Measurements from ENCODE around the gene ARHGAP40. TPM values are rescaled to one million over a fixed set of nuclear protein-coding genes. Genes with fewer than 3 reads are reported as not detected.

The ARHGAP40 gene
- total and polyA plus RNA-seq, 9 of the 15 experiments (the other 6 are each of a cell fraction or from before 2014, with no cell fraction given): not detected

- no peaks in the 10 kb centered on the region for H3K9me3 ChIP-seq (replicated peaks; ENCODE audit: control insufficient read depth, insufficient read depth, low read depth, low read length)
- DNase-seq (ENCODE audit: extremely low read depth in 1 of 4, low spot score in 3 of 4) (no peak), ATAC-seq (no peak), FAIRE-seq (no peak)
- CTCF ChIA-PET (ENCODE audit: low intra/inter-chr PET ratio): no interaction called here
- intact Hi-C loops (cut with micrococcal nuclease): no loop called here
- H3K27me3 ChIP-seq (ENCODE audit: control insufficient read depth in 2 of 2, insufficient read depth in 2 of 2, low read length in 2 of 2): no peaks in the 10 kb centered on the region
- no peaks in the 10 kb centered on the region for H4K20me1 ChIP-seq (replicated peaks; ENCODE audit: control insufficient read depth, insufficient read depth, low read length)
- in situ Hi-C loops (cut with MboI): no loop called here
- no peak overlapping the region for H3K4me2 ChIP-seq (ENCODE audit: insufficient read depth, low read length)
- H3K4me1 ChIP-seq (replicated peaks in 1 of 2; ENCODE audit: control insufficient read depth in 2 of 2, insufficient read depth in 2 of 2, low read length in 2 of 2): peaks cover 24 to 25% of the 10 kb centered on the region in 2 experiments
- H3K9ac ChIP-seq (ENCODE audit: insufficient read depth in 1 of 2, low read depth in 2 of 2, low read length in 2 of 2): peak overlapping the region in 1 of 2 experiments; percentile 14; a peak in 1 of 4 replicates
- no peaks in the 10 kb centered on the region for H3K36me3 ChIP-seq (ENCODE audit: control insufficient read depth, insufficient read depth, low read length)
- H3K79me2 ChIP-seq (ENCODE audit: control insufficient read depth, insufficient read depth, low read length): no peaks in the 10 kb centered on the region
- BruUV-seq (replicated peaks): no TSS peak
- no peaks in the 10 kb centered on the region for H3K9me1 ChIP-seq (ENCODE audit: control insufficient read depth, insufficient read depth, low read length)
- no peak overlapping the region for H3K4me3 ChIP-seq
- 54% methylated on average over 6 of the region's 6 CpGs for WGBS (ENCODE audit: insufficient coverage, low coverage, missing lambda C conversion rate)
- H3K27ac ChIP-seq (ENCODE audit: extremely low read depth, low read depth, low read length): 0 out of 3 replicates have a peak overlapping the region, but pooled peaks have one; percentile 11
- H2AFZ ChIP-seq (ENCODE audit: low read depth, low read length): peak overlapping the region; percentile 88
- TF ChIP-seq ZFP91 (CRISPR knock-in tag; IDR thresholded peaks at IDR 0.05): no peak
- TF ChIP-seq ZNF224 (CRISPR knock-in tag; IDR thresholded peaks at IDR 0.05): no peak
- TF ChIP-seq SNAPC5 (CRISPR knock-in tag; IDR thresholded peaks at IDR 0.05): no peak
- no peak for TF ChIP-seq BCL6 (CRISPR knock-in tag; IDR thresholded peaks at IDR 0.05)
- no peak for TF ChIP-seq UBTF (IDR thresholded peaks at IDR 0.05; ENCODE audit: borderline replicate concordance in 1 of 2, low read depth in 2 of 2, low read length in 2 of 2)
- no peak for TF ChIP-seq ZNF143 (CRISPR knock-in tag; IDR thresholded peaks at IDR 0.05)
- POLR2A ChIA-PET: no interaction called here
Observed at GRCh38 chr20:38667417-38667956, 65.9 kb downstream of the ARHGAP40 start.

Measured in K562 (cell line).